Central memory CD8-positive, alpha-beta T cell (primary cell): ENCODE measurements around the gene IRX2.

ENCODE experiments used
- ATAC-seq: fragments of 150-1000 bp; cut with Tn5 transposase; replicated peaks from 2 replicates; pipeline ENCODE4 v1.10.0; 2022; ENCODE audit warnings: mild to moderate bottlenecking, moderate FRiP score, moderate number of reproducible peaks; ENCODE audit not compliant: poor library complexity, severe bottlenecking; ENCODE audit errors: extremely low read depth
- DNase-seq, 2 donors: peaks; one replicate each; pipeline ENCODE4 v3.0.0; 2021; ENCODE audit warnings: low spot score in 2 of 2
- H3K27ac Mint-ChIP-seq: one replicate; pipeline ENCODE4 v1.8.0; 2022; ENCODE audit warnings: low read depth, mild to moderate bottlenecking, moderate library complexity, mixed read lengths
- H3K27me3 Mint-ChIP-seq: one replicate; pipeline ENCODE4 v1.8.0; 2022; ENCODE audit warnings: mixed read lengths
- H3K36me3 Mint-ChIP-seq: one replicate; pipeline ENCODE4 v1.8.0; 2022; ENCODE audit warnings: mild to moderate bottlenecking, moderate library complexity, mixed read lengths; ENCODE audit not compliant: insufficient read depth
- H3K4me1 Mint-ChIP-seq: one replicate; pipeline ENCODE4 v1.8.0; 2022; ENCODE audit warnings: mixed read lengths
- H3K4me3 Mint-ChIP-seq: one replicate; pipeline ENCODE4 v1.8.0; 2022; ENCODE audit warnings: mild to moderate bottlenecking, moderate library complexity, mixed read lengths
- H3K9me3 Mint-ChIP-seq: one replicate; pipeline ENCODE4 v1.8.0; 2022; ENCODE audit warnings: mixed read lengths

Gene IRX2

GRCh38 chr5:2751592-2752021 lies at the start of gene IRX2:
Gene IRX2, minus strand, starts transcription at chr5:2751677. Its CDS starts 264 bp downstream, at chr5:2751413.
- Mint-ChIP-seq H3K27ac (no peak within 1 kb of the TSS), H3K27me3 (peaks cover 60% of the 10 kb centered on the region), H3K4me1 (peaks cover 6% of the 10 kb centered on the region), H3K9me3 (peaks cover 6% of the 10 kb centered on the region), H3K36me3 (peaks cover 2% of the 10 kb centered on the region), H3K4me3 (no peak within 1 kb of the TSS)
- ATAC-seq (no peak), DNase-seq (no peak)

GRCh38 chr5:2800035-2800434 lies 48.6 kb upstream of the IRX2 start:
- no peak for ATAC-seq

GRCh38 chr5:2797981-2798380 lies 46.5 kb upstream of the IRX2 start:
- Mint-ChIP-seq H3K36me3 (peaks cover 2% of the 10 kb centered on the region), H3K4me1 (no peaks in the 10 kb centered on the region), H3K27me3 (no peaks in the 10 kb centered on the region), H3K27ac (no peak overlapping the region), H3K9me3 (peaks cover 12% of the 10 kb centered on the region), H3K4me3 (no peak overlapping the region)
- ATAC-seq (no peak), DNase-seq (no peak)

More at GRCh38 chr5:2800035-2800434, 48.6 kb upstream of the IRX2 start:
- Mint-ChIP-seq H3K36me3 (peaks cover 2% of the 10 kb centered on the region), H3K27me3 (no peaks in the 10 kb centered on the region), H3K9me3 (peaks cover 7% of the 10 kb centered on the region), H3K27ac (no peak overlapping the region), H3K4me3 (no peak overlapping the region), H3K4me1 (no peaks in the 10 kb centered on the region)
- no peak for DNase-seq

- Mint-ChIP-seq H3K36me3 (peaks cover 2% of the 10 kb centered on the region), H3K27me3 (no peaks in the 10 kb centered on the region), H3K9me3 (peaks cover 12% of the 10 kb centered on the region), H3K4me3 (no peak overlapping the region), H3K4me1 (no peaks in the 10 kb centered on the region), H3K27ac (no peak overlapping the region)
- no peak for ATAC-seq
- no peak for DNase-seq
These were observed 45.7 kb upstream of the IRX2 start for GRCh38 chr5:2797160-2797559.

- Mint-ChIP-seq H3K27me3 (no peaks in the 10 kb centered on the region), H3K9me3 (peaks cover 18% of the 10 kb centered on the region), H3K27ac (no peak overlapping the region), H3K4me1 (no peaks in the 10 kb centered on the region), H3K36me3 (no peaks in the 10 kb centered on the region), H3K4me3 (no peak overlapping the region)
- DNase-seq (no peak), ATAC-seq (no peak)
These were observed 31.7 kb upstream of the IRX2 start for GRCh38 chr5:2783223-2783622.

GRCh38 chr5:2782658-2783057 lies 31.2 kb upstream of the IRX2 start:
- DNase-seq (no peak), ATAC-seq (no peak)
- H3K9me3 Mint-ChIP-seq: peaks cover 18% of the 10 kb centered on the region
- H3K4me1 Mint-ChIP-seq: no peaks in the 10 kb centered on the region
- no peak overlapping the region for H3K4me3 Mint-ChIP-seq
- H3K36me3 Mint-ChIP-seq: no peaks in the 10 kb centered on the region
- H3K27ac Mint-ChIP-seq: no peak overlapping the region
- H3K27me3 Mint-ChIP-seq: no peaks in the 10 kb centered on the region

GRCh38 chr5:2780421-2781171 lies 29.1 kb upstream of the IRX2 start:
- no peak overlapping the region for H3K4me3 Mint-ChIP-seq
- ATAC-seq (no peak), DNase-seq (no peak)
- no peaks in the 10 kb centered on the region for H3K4me1 Mint-ChIP-seq
- no peaks in the 10 kb centered on the region for H3K27me3 Mint-ChIP-seq
- H3K27ac Mint-ChIP-seq: no peak overlapping the region
- peaks cover 18% of the 10 kb centered on the region for H3K9me3 Mint-ChIP-seq
- no peaks in the 10 kb centered on the region for H3K36me3 Mint-ChIP-seq

- Mint-ChIP-seq H3K27ac (no peak overlapping the region), H3K36me3 (no peaks in the 10 kb centered on the region), H3K27me3 (no peaks in the 10 kb centered on the region), H3K9me3 (peaks cover 12% of the 10 kb centered on the region), H3K4me3 (no peak overlapping the region), H3K4me1 (no peaks in the 10 kb centered on the region)
- DNase-seq: no peak
- no peak for ATAC-seq
These were observed 28.0 kb upstream of the IRX2 start for GRCh38 chr5:2779459-2779858.

- ATAC-seq (no peak), DNase-seq (no peak)
- no peaks in the 10 kb centered on the region for H3K36me3 Mint-ChIP-seq
- H3K4me1 Mint-ChIP-seq: no peaks in the 10 kb centered on the region
- H3K4me3 Mint-ChIP-seq: no peak overlapping the region
- H3K9me3 Mint-ChIP-seq: peaks cover 12% of the 10 kb centered on the region
- H3K27ac Mint-ChIP-seq: no peak overlapping the region
- H3K27me3 Mint-ChIP-seq: no peaks in the 10 kb centered on the region
These were observed 25.1 kb upstream of the IRX2 start for GRCh38 chr5:2776337-2777302.

GRCh38 chr5:2773327-2773726 lies 21.9 kb upstream of the IRX2 start:
- no peaks in the 10 kb centered on the region for H3K27me3 Mint-ChIP-seq
- no peak overlapping the region for H3K4me3 Mint-ChIP-seq
- ATAC-seq (no peak), DNase-seq (no peak)
- peaks cover 6% of the 10 kb centered on the region for H3K9me3 Mint-ChIP-seq
- no peak overlapping the region for H3K27ac Mint-ChIP-seq
- no peaks in the 10 kb centered on the region for H3K4me1 Mint-ChIP-seq
- no peaks in the 10 kb centered on the region for H3K36me3 Mint-ChIP-seq

GRCh38 chr5:2767089-2767488 lies 15.6 kb upstream of the IRX2 start:
- H3K27ac Mint-ChIP-seq: no peak overlapping the region
- no peaks in the 10 kb centered on the region for H3K9me3 Mint-ChIP-seq
- H3K36me3 Mint-ChIP-seq: no peaks in the 10 kb centered on the region
- no peaks in the 10 kb centered on the region for H3K4me1 Mint-ChIP-seq
- ATAC-seq (no peak), DNase-seq (no peak)
- H3K4me3 Mint-ChIP-seq: no peak overlapping the region
- peaks cover 3% of the 10 kb centered on the region for H3K27me3 Mint-ChIP-seq

- no peak for DNase-seq
- H3K4me1 Mint-ChIP-seq: no peaks in the 10 kb centered on the region
- no peaks in the 10 kb centered on the region for H3K9me3 Mint-ChIP-seq
- H3K4me3 Mint-ChIP-seq: no peak overlapping the region
- ATAC-seq: no peak
- H3K36me3 Mint-ChIP-seq: no peaks in the 10 kb centered on the region
- H3K27me3 Mint-ChIP-seq: peaks cover 14% of the 10 kb centered on the region
- no peak overlapping the region for H3K27ac Mint-ChIP-seq
These were observed 13.1 kb upstream of the IRX2 start for GRCh38 chr5:2764581-2764980.

GRCh38 chr5:2763533-2763794 lies 12.0 kb upstream of the IRX2 start:
- Mint-ChIP-seq H3K4me3 (no peak overlapping the region), H3K27me3 (peaks cover 21% of the 10 kb centered on the region), H3K27ac (no peak overlapping the region), H3K9me3 (no peaks in the 10 kb centered on the region), H3K36me3 (no peaks in the 10 kb centered on the region), H3K4me1 (no peaks in the 10 kb centered on the region)
- DNase-seq (no peak), ATAC-seq (no peak)
